GM18951 (cell line): ENCODE data around the gene CD2.

Source experiments
- POLR2A ChIP-seq: IDR thresholded peaks from 4 replicates; pipeline ENCODE4 v1.6.1; 2011; ENCODE audit warnings: mild to moderate bottlenecking; ENCODE audit not compliant: insufficient read length, insufficient read depth; ENCODE audit errors: extremely low read depth
- in situ Hi-C: fragments of 300-500 bp; cut with MboI; formaldehyde crosslinking; loops from one replicate; pipeline ENCODE4 v1.12.0; 2022; ENCODE audit warnings: low sequenced_read_pairs, mixed read lengths, inconsistent platforms; ENCODE audit not compliant: unreplicated experiment

Gene CD2

DNA sequence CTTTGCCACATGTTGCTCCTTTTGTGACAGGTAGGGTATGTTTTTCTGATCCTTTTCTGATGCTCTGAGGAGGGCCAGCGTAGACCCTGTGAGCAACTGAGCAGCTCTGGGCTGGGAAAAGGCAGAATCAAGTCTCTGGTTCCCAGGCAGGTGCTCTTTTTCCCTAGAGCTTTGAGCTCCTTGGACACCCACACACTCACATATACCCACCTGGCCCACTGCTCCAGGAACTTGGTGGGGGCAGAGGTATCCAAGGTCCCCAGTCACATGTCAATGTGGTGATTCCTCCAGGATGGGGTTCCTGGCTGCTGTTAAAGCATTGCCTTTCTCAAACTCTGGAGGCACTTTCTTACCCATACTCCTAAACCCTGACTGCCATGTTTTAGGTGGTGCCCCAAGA is 5.4 kb downstream of the CD2 start:
- TF ChIP-seq POLR2A, result no peak
- in situ Hi-C loops, result no loop called here

DNA sequence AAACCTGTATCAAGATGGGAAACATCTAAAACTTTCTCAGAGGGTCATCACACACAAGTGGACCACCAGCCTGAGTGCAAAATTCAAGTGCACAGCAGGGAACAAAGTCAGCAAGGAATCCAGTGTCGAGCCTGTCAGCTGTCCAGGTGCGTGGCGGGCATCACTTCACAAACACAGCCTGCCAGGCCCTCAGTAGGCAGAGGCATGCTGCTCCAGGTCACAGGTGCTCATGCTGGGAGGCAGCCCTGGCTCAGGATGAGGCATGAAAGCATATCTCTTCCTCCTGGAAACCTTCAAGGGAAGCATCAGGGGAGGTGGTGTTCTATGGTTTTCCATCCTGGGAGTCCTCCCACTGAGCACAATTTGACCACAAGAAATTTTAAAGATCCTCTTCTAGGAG is 6.3 kb downstream of the CD2 start:
- in situ Hi-C loops, result no loop called here
- TF ChIP-seq POLR2A, result no peak

DNA sequence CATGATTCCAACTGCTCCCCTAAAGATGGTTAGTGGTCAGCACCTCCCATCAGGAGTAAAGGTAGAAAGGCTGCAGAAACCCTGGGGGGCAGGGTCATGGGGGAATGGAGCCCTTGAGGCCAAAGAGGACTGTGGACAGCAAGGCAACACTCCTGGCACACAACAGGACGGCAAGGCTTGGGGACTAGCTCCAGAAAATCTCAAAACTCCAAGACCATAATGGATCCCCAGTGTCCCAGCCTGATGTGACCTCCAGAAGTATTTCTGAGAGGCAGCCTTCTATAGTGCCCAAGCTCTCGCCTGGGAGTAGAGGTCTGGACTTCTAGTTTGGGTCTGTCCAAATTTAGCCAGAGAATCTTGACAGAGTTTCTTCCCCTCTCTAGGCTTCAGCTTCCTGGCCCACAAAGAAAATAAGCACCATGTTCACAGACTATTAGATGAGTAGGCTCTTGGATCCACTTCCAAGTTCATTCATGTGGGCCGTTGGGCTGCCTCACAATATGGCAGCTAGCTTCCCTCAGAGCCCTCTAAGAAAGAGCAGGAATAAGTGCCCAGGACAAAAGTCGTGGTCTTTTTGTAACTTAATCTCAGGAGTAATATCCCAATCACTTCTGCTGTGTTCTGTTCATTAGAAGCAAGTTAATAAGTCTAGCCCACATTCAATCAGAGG is 6.9 kb downstream of the CD2 start:
- no peak for TF ChIP-seq POLR2A
- in situ Hi-C loops, result no loop called here

DNA sequence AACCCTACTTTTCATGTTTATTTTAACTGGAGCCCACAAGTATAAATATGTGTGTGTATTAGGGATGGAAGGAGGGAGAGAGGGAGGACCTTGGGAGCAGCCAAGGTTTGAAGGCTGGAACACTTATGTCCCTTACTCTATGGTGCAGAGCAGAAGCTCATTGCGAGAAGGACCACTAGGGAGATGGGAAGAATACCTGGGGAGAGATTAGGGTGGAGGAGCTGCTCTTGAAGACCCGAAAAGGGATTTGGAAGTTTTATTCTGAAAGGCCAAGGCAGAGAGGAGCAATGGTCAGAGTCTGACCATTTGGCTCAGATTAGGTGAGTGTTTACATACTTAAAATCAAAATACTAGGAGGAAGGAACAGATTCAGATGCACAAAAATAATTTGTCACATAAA is 8.1 kb downstream of the CD2 start:
- in situ Hi-C loops, result no loop called here
- no peak for TF ChIP-seq POLR2A

DNA sequence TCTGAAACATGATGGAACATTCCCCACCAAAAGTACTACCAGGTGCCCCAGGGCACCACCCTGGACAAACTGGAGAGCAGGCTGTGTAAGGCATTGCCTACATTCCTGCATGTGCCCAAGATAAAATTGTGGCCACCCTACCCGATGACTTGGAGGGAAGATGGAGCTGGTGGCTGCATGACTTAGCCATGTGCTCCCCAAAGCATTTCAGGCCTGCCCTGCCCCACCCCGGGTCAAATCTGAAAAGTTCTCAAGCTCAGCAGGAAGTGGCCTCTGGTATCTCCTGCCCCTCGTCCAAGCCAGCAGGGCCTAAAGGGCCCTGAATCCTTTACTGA is 8.5 kb downstream of the CD2 start:
- no peak for TF ChIP-seq POLR2A
- in situ Hi-C loops, result no loop called here

DNA sequence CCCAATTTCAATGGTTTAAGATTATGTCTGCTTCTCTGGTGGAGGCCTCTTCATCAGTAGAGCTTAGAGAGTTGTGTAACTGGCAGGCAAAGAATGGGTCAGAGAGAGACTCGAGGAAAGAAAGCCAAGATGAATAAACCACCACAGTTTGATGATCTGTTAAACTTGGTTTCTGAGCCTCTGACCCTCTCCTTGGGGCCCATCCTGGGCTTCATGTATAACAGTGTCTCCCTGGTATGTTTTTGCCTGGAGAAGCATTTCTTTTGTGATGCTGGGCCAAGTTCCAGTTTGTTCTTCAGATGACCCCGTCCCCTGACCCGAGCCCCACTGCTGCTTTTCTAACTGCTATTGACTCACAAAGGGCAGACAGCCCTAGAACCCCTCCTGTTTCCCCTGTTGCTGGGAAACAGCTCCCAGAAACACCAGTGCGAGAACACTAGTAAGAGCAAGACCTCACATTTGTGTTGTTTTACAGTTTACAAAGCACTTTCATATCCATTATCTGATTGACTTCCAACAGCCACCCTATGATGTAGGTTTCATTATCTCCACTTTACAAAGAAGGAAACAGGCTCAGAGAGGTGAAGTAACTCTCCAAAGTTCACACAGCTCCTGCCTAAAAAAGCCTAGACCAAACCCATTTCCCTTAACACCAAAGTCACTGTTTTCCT is 9.0 kb downstream of the CD2 start:
- no peak for TF ChIP-seq POLR2A
- in situ Hi-C loops, result no loop called here

DNA sequence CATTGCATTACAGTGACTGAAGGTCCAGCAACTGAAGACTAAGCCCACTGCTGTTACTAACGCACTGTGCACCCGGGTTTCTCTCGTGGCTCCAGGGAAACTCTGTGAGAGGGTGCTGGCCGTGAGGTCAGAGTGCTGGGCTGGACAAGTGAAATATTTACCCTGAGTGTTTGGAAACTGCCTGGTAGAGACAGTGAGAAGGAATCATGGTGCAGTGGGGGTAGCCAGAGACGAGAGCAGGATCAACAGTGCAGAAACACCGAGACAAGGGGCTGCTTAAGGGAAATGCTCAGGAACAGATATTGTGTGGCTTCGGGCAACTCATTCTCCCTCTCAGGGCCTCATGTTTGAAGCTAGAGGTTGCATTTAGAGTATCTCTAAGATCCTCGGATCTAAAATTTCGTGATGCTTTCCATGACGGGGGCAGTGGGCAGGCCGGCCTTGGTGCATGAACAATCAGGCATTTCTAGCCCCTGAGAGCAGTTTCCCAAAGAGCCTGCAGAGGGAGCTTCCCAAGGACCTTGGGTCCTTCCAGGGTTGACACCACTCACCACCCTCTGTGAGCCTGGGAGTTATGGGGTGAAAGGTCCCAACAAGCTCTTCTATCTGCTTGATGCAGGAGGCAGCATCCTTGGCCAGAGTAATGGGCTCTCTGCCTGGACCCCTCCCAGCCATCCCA is 9.7 kb downstream of the CD2 start:
- TF ChIP-seq POLR2A, result no peak
- in situ Hi-C loops, result no loop called here

DNA sequence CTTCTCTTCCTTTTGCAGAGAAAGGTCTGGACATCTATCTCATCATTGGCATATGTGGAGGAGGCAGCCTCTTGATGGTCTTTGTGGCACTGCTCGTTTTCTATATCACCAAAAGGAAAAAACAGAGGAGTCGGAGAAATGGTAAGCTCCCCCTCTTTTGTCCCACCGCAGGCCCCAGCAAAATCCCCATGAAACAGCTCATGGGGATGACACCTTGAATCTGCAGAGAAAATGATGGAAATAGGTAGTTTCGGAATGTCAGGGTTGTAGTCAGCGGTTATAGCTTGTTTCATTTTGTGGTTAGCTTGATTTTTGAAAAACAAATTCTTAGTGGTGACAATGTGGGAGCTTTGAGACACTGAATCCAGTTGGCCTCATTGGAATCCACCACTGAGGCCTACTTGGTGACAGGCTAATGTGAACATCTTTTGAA is 10.3 kb downstream of the CD2 start:
- no peak for TF ChIP-seq POLR2A
- in situ Hi-C loops, result no loop called here

DNA sequence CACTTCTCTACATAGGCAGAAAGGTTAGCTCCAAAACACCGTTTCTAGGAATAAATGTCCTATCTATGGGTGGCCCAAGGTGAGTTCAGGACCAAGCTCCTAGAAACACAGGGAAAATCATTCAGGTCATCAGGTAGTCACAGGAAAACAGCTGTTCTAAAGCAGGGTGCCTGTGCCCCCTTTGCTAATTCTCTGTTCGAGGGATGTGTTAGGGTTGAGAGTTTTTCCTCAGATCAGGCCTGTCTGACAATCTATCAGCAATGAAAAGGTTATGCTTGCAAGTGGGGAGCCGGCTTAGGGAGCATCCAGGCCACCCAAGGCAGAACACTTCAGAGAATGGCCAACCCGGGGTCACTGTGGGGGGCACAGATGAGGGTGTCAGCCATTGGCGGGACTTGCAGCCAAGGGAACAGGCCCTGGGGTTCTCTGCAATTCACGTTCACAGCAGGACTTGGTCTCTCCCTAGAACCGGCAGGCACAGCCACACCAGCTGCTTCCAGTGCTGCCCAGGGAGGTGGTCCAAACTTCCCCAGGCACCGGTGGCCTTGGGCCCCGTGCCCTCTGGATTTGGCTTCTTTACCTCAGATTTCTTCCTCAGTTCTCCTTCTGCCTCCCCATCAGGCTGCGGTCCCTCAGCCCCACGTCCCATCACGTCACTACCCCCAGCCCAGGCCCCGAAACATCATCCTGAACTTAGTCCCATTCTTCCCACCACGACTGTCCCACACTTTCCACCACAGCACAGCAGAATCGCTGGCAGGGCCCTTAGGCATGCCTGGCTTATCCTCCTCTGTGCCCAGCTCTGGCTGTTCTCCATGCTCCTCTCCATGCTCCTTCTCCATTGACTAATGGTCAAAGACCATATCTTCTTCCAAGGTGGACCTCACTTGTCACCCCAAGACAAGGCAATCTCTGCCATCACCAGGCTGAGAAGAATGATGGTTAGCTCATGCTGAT is 11.0 kb downstream of the CD2 start:
- no peak for TF ChIP-seq POLR2A
- in situ Hi-C loops, result no loop called here

DNA sequence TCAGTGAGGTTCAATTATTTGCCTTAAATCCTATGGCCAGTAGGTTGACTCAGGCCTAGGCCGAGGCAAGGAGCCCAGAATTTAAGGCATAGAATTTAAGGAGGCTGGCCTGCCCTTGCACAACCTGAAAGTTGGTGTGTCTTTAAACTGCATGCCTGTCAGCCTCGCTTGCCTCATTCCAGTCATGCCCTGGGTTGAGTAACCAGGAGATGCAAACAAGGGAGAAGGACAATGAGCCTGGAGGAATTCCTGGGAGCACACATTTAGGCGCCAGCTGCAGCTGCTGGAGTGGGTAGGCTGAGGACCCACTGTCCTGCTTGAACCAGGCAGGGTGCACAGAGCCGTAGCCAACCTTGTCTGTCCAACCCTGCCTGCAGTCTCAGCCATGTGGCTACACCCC is 11.7 kb downstream of the CD2 start:
- no peak for TF ChIP-seq POLR2A

DNA sequence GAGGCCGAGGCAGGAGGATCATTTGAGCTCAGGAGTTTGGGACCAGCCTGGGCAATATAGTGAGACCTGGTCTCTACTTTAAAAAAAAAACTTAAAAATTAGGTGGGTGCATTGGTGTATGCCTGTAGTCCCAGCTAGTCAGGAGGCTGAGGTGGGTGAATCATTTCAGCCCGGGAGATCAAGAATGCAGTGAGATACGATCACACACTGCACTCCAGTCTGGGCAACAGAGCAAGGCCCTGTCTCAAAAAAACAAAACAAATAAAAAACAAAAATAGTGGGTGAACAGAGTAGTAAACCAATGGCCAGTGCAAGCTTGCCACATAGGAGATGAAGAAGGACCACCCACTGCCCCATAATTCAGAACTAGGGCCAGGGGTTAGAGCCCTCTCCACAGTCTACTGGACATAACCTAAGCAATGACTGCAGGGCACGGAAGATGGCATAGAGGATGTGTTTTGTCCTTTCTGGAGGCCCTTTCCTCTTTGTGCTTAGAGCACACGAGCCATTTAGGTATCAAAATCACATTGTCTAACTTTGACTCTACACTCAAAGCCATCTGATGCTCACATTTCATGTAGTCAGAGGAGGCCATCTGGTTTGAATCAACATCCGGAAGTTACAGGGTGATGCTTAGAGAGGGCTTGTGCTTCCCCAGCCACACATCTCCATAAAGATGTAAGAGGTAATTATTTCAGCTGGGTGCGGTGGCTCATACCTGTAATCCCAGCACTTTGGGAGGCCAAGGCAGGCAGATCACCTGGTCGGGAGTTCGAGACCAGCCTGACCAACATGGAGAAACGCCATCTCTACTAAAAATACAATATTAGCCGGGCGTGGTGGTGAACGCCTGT is 12.6 kb downstream of the CD2 start:
- TF ChIP-seq POLR2A, result no peak

More for the DNA sequence above, 11.7 kb downstream of the CD2 start:
- in situ Hi-C loops, result no loop called here

DNA sequence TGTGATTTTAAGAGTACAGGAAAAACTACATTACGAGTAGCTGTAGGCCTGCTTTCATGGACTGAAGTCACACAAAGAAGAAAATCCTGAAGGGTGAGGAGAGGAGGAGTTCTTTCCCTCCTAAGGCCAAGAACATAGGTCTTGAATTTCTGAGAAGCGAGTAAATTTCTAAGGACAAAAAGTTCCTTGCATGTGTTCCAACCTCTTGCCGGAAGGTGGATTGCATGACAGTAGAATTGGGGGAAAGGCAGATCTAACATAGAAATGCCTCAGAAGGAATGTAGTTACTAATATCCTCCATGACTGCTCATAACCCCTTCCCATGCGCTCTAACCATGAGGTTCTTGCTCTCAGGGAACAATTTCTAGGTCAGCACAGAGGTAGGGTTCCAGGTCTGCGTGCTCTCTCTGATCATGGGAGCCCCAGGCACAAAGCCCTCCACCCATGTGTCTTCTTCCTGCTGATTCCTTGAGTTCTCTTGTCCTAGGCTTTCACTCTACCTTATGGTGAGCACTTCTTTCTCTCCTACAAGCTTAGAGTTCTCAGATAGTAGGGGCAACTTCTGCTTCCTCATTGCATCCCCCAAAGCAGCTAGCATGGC is 13.7 kb downstream of the CD2 start:
- in situ Hi-C loops, result no loop called here
- no peak for TF ChIP-seq POLR2A

More for the DNA sequence above, 12.6 kb downstream of the CD2 start:
- in situ Hi-C loops, result no loop called here
